Measurements from ENCODE around the gene SCARB1.

DNA sequence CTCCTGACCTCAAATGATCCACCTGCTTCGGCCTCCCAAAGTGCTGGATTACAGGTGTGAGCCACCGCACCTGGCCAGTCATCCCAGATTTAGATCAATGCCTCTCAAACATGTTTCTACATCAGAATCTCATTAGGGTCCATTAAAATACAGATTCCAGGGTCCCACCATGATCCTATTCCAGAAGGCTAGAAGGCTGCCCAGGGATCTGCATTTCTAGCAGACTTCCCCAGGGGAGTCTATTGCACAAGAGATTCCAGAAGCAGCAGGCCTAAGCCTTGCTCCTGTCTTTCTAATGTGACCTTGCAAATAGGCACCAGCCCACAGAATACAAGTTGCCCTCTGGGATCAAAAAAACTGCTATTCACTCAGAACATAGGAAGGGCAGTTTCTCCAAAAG is 81.5 kb downstream of the SCARB1 start:
- TF ChIP-seq, protein P1, sequence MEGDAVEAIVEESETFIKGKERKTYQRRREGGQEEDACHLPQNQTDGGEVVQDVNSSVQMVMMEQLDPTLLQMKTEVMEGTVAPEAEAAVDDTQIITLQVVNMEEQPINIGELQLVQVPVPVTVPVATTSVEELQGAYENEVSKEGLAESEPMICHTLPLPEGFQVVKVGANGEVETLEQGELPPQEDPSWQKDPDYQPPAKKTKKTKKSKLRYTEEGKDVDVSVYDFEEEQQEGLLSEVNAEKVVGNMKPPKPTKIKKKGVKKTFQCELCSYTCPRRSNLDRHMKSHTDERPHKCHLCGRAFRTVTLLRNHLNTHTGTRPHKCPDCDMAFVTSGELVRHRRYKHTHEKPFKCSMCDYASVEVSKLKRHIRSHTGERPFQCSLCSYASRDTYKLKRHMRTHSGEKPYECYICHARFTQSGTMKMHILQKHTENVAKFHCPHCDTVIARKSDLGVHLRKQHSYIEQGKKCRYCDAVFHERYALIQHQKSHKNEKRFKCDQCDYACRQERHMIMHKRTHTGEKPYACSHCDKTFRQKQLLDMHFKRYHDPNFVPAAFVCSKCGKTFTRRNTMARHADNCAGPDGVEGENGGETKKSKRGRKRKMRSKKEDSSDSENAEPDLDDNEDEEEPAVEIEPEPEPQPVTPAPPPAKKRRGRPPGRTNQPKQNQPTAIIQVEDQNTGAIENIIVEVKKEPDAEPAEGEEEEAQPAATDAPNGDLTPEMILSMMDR (IDR thresholded peaks at IDR 0.05; ENCODE audit: poor library complexity): no peak
- no peak for TF ChIP-seq EZH2 (IDR thresholded peaks at IDR 0.05; ENCODE audit: borderline replicate concordance)
- no peak for TF ChIP-seq EZH2phosphoT487 (IDR thresholded peaks at IDR 0.05; ENCODE audit: low read depth, severe bottlenecking, unreplicated experiment)
